ENCODE data around the gene AKTIP. TPM values are rescaled to one million over a fixed set of nuclear protein-coding genes. Genes with fewer than 3 reads are reported as not detected.

Gene AKTIP
- total RNA-seq, 1 experiment from 2014 or later = 13.2 TPM

DNA sequence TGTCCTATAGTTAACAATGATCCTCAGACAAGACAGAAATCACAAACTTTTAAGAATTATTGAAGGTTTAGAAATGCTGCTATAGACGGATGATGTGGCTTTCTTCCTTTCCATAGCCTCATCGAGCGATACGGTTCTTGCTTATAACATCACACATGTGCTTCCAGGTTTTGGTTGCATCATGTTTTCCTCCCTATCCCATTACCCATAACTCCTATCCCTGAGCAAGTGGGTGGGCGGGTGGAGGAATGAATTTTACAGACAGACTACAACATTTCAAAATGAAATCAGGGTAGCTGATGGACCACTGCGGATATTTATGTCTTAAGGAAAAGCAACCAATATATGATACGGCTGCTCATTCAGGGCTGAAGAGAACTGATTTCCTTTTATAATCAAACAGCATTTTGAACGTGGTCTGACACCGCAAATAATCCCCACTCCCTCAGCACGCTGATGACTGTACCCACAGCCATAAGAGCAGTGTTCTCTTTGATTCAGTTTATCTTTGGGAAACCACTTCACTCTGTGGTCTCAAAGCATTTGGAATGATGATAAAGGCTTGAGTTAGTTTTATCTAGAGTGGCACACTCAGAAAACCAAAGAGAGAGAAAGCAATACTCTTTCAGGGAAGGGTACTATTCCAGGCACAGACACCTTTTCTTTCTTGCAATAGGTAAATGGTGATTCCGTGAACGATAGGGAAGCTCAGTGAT is 4.6 kb upstream of the AKTIP start:
- Histone ChIP-seq H3K4me3 (ENCODE audit: low read length) (no peak overlapping the region), H3K9me3 (ENCODE audit: low read length) (no peaks in the 10 kb centered on the region), H3K27me3 (ENCODE audit: low read length) (no peaks in the 10 kb centered on the region), H3K79me2 (ENCODE audit: low read length) (no peaks in the 10 kb centered on the region), H2AFZ (ENCODE audit: low read length) (no peak overlapping the region), H3K4me1 (ENCODE audit: insufficient read depth, low read length) (peaks cover 23% of the 10 kb centered on the region), H3K36me3 (ENCODE audit: low read depth, low read length) (no peaks in the 10 kb centered on the region), H3K9ac (ENCODE audit: low read length) (no peak overlapping the region), H3K9me2 (replicated peaks; ENCODE audit: low read length) (no peaks in the 10 kb centered on the region), H3F3A (ENCODE audit: low read length, unreplicated experiment) (no peaks in the 10 kb centered on the region), H3K27ac (ENCODE audit: low read length) (no peak overlapping the region), H4K20me1 (ENCODE audit: low read length) (no peaks in the 10 kb centered on the region), H3K4me2 (ENCODE audit: low read length) (no peak overlapping the region)
- TF ChIP-seq EZH2 (IDR thresholded peaks at IDR 0.05; ENCODE audit: low read length, unreplicated experiment) = no peak
- intact Hi-C loops (cut with micrococcal nuclease) = loop anchor here (10.0 kb wide), 1 partner anchor 453 kb away; the partner anchor contains the start of genes CHD9 and CHD9NB
- ATAC-seq = no peak
- BruUV-seq (replicated peaks) = no TSS peak
- DNase-seq = no peak
- ChIA-PET CTCF (no interaction called here), POLR2A (ENCODE audit: unreplicated experiment) (no interaction called here)

DNA sequence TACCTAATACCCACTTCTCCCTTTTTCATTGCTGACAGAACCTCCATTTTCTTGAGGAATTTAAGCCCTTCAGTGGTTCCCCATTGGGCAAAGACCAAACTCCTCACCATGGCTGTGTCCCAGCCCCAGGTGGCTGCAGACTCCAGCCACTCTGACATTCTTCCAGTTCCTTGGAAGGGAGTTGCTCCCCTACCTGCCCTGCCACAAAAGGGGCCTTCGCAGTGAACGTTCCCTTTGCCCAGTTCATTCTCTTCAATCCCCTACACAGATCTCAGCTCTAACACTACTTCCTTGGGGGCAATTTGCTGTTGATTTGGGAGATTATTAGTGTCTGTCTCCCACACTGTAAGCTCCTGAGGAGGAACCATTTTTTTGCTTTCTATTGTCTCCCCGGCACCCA is 3.2 kb upstream of the AKTIP start:
- ChIA-PET CTCF (no interaction called here), POLR2A (ENCODE audit: unreplicated experiment) (no interaction called here)
- no peaks in the 10 kb centered on the region for H3K27me3 ChIP-seq (ENCODE audit: low read length)
- no peak overlapping the region for H3K27ac ChIP-seq (ENCODE audit: low read length)
- ATAC-seq (no peak), DNase-seq (no peak)
- peaks cover 12% of the 10 kb centered on the region for H3K79me2 ChIP-seq (ENCODE audit: low read length)
- intact Hi-C loops (cut with micrococcal nuclease) = loop anchor here (10.0 kb wide), 1 partner anchor 451 kb away; the partner anchor contains the start of genes CHD9 and CHD9NB
- H4K20me1 ChIP-seq (ENCODE audit: low read length) = peaks cover 3% of the 10 kb centered on the region; the same call in 1 of the 2 replicates
- no TSS peak for BruUV-seq (replicated peaks)
- no peak for TF ChIP-seq EZH2 (IDR thresholded peaks at IDR 0.05; ENCODE audit: low read length, unreplicated experiment)
- H3K4me2 ChIP-seq (ENCODE audit: low read length) = no peak overlapping the region
- H3F3A ChIP-seq (ENCODE audit: low read length, unreplicated experiment) = no peaks in the 10 kb centered on the region
- H3K9me2 ChIP-seq (replicated peaks; ENCODE audit: low read length) = no peaks in the 10 kb centered on the region
- H3K4me1 ChIP-seq (ENCODE audit: insufficient read depth, low read length) = peaks cover 23% of the 10 kb centered on the region
- H3K9me3 ChIP-seq (ENCODE audit: low read length) = no peaks in the 10 kb centered on the region
- H3K4me3 ChIP-seq (ENCODE audit: low read length) = no peak overlapping the region
- H3K9ac ChIP-seq (ENCODE audit: low read length) = no peak overlapping the region
- no peak overlapping the region for H2AFZ ChIP-seq (ENCODE audit: low read length)
- H3K36me3 ChIP-seq (ENCODE audit: low read depth, low read length) = no peaks in the 10 kb centered on the region

DNA sequence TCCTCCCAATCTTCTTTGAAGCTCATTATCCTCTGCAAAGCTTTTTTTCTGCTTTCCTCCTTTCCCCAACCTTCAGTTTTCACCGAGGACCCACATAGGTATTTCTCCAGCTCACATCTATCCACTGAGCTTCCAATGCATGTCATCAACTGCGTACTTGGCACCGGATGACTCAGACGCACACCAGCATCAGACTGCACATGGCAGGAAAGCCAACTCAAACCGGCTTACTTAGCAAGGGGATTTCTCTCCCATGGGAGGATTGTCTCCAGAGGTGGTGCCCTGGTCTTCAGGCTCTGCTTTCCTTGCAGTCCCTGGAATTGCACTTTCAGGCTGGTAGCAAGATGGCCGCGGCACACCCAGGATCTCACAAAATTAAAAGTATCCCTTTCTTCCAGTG is 1.7 kb upstream of the AKTIP start:
- ATAC-seq = no peak
- Histone ChIP-seq H3K9me3 (ENCODE audit: low read length) (no peaks in the 10 kb centered on the region), H2AFZ (ENCODE audit: low read length) (no peak overlapping the region), H3K79me2 (ENCODE audit: low read length) (peaks cover 24% of the 10 kb centered on the region), H4K20me1 (ENCODE audit: low read length) (peaks cover 8% of the 10 kb centered on the region; the same call in 1 of the 2 replicates), H3K27me3 (ENCODE audit: low read length) (no peaks in the 10 kb centered on the region), H3K4me3 (ENCODE audit: low read length) (no peak overlapping the region), H3K9ac (ENCODE audit: low read length) (no peak overlapping the region), H3K36me3 (ENCODE audit: low read depth, low read length) (no peaks in the 10 kb centered on the region), H3K27ac (ENCODE audit: low read length) (no peak overlapping the region), H3K4me2 (ENCODE audit: low read length) (no peak overlapping the region; the same call in 1 of the 2 replicates), H3K4me1 (ENCODE audit: insufficient read depth, low read length) (peaks cover 22% of the 10 kb centered on the region), H3F3A (ENCODE audit: low read length, unreplicated experiment) (no peaks in the 10 kb centered on the region), H3K9me2 (replicated peaks; ENCODE audit: low read length) (no peaks in the 10 kb centered on the region)
- ChIA-PET POLR2A (ENCODE audit: unreplicated experiment) (no interaction called here), CTCF (no interaction called here)
- TF ChIP-seq, protein P1, sequence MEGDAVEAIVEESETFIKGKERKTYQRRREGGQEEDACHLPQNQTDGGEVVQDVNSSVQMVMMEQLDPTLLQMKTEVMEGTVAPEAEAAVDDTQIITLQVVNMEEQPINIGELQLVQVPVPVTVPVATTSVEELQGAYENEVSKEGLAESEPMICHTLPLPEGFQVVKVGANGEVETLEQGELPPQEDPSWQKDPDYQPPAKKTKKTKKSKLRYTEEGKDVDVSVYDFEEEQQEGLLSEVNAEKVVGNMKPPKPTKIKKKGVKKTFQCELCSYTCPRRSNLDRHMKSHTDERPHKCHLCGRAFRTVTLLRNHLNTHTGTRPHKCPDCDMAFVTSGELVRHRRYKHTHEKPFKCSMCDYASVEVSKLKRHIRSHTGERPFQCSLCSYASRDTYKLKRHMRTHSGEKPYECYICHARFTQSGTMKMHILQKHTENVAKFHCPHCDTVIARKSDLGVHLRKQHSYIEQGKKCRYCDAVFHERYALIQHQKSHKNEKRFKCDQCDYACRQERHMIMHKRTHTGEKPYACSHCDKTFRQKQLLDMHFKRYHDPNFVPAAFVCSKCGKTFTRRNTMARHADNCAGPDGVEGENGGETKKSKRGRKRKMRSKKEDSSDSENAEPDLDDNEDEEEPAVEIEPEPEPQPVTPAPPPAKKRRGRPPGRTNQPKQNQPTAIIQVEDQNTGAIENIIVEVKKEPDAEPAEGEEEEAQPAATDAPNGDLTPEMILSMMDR (conservative IDR thresholded peaks at IDR 0.05; ENCODE audit: low read depth, low read length) = no peak
- no peak for TF ChIP-seq EZH2 (IDR thresholded peaks at IDR 0.05; ENCODE audit: low read length, unreplicated experiment)
- no peak for TF ChIP-seq EZH2phosphoT487 (IDR thresholded peaks at IDR 0.05; ENCODE audit: borderline replicate concordance, low read length)
- no TSS peak for BruUV-seq (replicated peaks)
- intact Hi-C loops (cut with micrococcal nuclease) = loop anchor here (5.0 to 10.0 kb wide), 2 partner anchors 67 to 450 kb away; partner anchors contain the start of genes CHD9 and CHD9NB
- no peak for DNase-seq
